Caki2 (cell line): ENCODE results near the gene PAPOLA. TPM values are rescaled to one million over a fixed set of nuclear protein-coding genes. Genes with fewer than 3 reads are reported as not detected.

Source experiments
- DNase-seq: peaks from one replicate; pipeline ENCODE4 v3.0.0-alpha.2; 2015; ENCODE audit warnings: low read depth
- in situ Hi-C: cut with HindIII; loops from 2 replicates; pipeline ENCODE4 v1.10.0; 2016; ENCODE audit warnings: low sequenced_read_pairs, low pct_unique_long_range_greater_than_20kb, mixed read lengths
- total RNA-seq: library from RNA; depleted of rRNA; stranded (reverse); fragments of >200 nt; shearing (Covaris generic); gene quantifications from 2 replicates; pipeline ENCODE4 v1.2.3, GENCODE V29; 2014; ENCODE audit warnings: low replicate concordance; rRNA removed

PAPOLA gene
- total RNA-seq, 1 experiment from 2014 or later, result 79.4 TPM

DNA sequence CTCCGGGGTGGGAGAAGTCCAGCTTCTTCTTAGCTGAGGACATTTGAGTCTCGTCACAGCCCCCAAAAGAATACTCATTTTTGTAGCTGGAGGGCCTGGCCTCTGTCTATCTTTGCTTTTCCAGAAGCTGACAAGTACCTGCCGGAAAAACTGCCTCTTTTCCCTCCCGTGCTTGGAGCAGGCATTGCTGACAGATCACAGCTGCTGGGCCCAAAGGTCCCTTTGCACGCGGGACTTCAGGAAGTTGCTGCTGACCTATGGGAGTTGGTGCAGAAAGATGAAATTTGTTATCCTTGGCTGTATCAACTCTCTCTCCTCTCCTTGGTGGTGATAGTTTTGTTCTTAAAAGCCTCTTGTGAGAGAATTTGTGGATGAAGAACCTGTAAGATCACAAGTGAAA is 92.8 kb downstream of the PAPOLA start:
- no peak for DNase-seq
- in situ Hi-C loops, result no loop called here

GRCh38 chr14:96597680-96598079 is 95.5 kb downstream of the PAPOLA start:
- no peak for DNase-seq
- in situ Hi-C loops, result no loop called here

- in situ Hi-C loops, result no loop called here
- no peak for DNase-seq
Observed at GRCh38 chr14:96598332-96598928, 96.2 kb downstream of the PAPOLA start.

DNA sequence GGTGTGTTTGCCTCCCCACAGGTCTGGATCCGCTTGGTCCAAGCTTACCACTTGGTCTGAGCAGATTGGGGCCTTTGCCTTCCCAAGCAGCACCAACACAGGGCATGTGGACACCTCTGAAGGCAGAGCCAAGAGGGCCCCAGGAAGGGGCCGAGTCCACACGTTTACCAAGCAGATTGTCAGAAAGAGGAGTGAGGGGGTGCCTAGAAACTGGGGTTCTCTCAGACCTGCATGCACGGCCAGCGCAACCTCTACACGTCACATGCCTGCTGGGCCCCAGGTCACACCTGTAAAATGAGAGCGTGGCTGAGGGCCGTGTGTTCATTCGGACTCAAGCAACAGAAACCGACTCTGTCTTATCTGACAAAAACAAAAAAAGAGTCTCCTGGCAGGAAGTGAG is 96.9 kb downstream of the PAPOLA start:
- no peak for DNase-seq
- in situ Hi-C loops, result no loop called here

- in situ Hi-C loops, result no loop called here
- DNase-seq, result no peak
Observed at GRCh38 chr14:96602186-96602585, 100.0 kb downstream of the PAPOLA start.

- in situ Hi-C loops, result no loop called here
- no peak for DNase-seq
Observed at GRCh38 chr14:96603350-96604255, 101.4 kb downstream of the PAPOLA start.

- in situ Hi-C loops, result no loop called here
- DNase-seq, result no peak
Observed at GRCh38 chr14:96614481-96614881, 112.3 kb downstream of the PAPOLA start.

GRCh38 chr14:96616161-96616721 is 114.1 kb downstream of the PAPOLA start:
- in situ Hi-C loops, result no loop called here

More at GRCh38 chr14:96616161-96616721, 114.1 kb downstream of the PAPOLA start:
- DNase-seq, result no peak

Other genes with a start within 250 kb of the PAPOLA start
- gene BDKRB1, start 246.2 kb upstream of the PAPOLA start, total RNA-seq, result not detected in 2 replicates
- gene ATG2B, start 139.0 kb upstream of the PAPOLA start, total RNA-seq, result 1.2 and 1.6 TPM in 2 replicates
- gene GSKIP, start 138.9 kb upstream of the PAPOLA start, total RNA-seq, result 21.9 and 26.8 TPM in 2 replicates
- gene AK7, start 110.3 kb upstream of the PAPOLA start, total RNA-seq, result 2.6 and 5.6 TPM in 2 replicates